Endothelial cell of coronary artery (primary cell): Measurements from ENCODE around the gene ZDHHC22. TPM values are rescaled to one million over a fixed set of nuclear protein-coding genes. Genes with fewer than 3 reads are reported as not detected.

Experiments
- total RNA-seq: library from RNA; depleted of rRNA; stranded (reverse); fragments of >200 nt; gene quantifications from 2 replicates; pipeline ENCODE4 v1.2.3, GENCODE V29; 2014

The ZDHHC22 gene
- total RNA-seq: 0.09 TPM in 1 of 2 replicates, not detected in the other

GRCh38 chr14:77141214-77142004 lies at the start of gene ZDHHC22:
ZDHHC22 (minus strand) TSS chr14:77141791; CDS start chr14:77139738, 2,053 bp downstream.

GRCh38 chr14:77181603-77182437 lies 40.2 kb upstream of the ZDHHC22 start, which contains the start of gene TMEM63C:
TMEM63C (plus strand) TSS chr14:77181798; CDS start chr14:77218814, 37,016 bp downstream.

GRCh38 chr14:77097700-77098528 lies 43.7 kb downstream of the ZDHHC22 start, which contains the start of gene CIPC:
CIPC (plus strand) TSS chr14:77098258; CDS start chr14:77105709, 7,451 bp downstream.

Other genes with a start within 250 kb of the ZDHHC22 start
- 8.3 and 14.8 TPM in 2 replicates for gene IRF2BPL, start 113.1 kb downstream of the ZDHHC22 start, total RNA-seq
- gene CIPC, start 43.5 kb downstream of the ZDHHC22 start, total RNA-seq: 13.3 and 13.4 TPM in 2 replicates
- 0.72 and 0.75 TPM in 2 replicates for gene TMEM63C, start 40.0 kb upstream of the ZDHHC22 start, total RNA-seq
- not detected in 2 replicates for gene NGB, start 129.4 kb upstream of the ZDHHC22 start, total RNA-seq
- gene POMT2, start 179.1 kb upstream of the ZDHHC22 start, total RNA-seq: 9.4 and 12.5 TPM in 2 replicates
- gene GSTZ1, start 179.2 kb upstream of the ZDHHC22 start, total RNA-seq: 9.3 and 18.1 TPM in 2 replicates
- gene TMED8, start 235.3 kb upstream of the ZDHHC22 start, total RNA-seq: 8.6 and 10.2 TPM in 2 replicates
- 0.94 and 2.6 TPM in 2 replicates for gene SAMD15, start 235.6 kb upstream of the ZDHHC22 start, total RNA-seq